Activated gamma-delta T cell treated with Interleukin-2 at 50 U/mL for 16 hours (primary cell): ENCODE measurements around the gene VWF.

Experiments used
- DNase-seq: peaks from one replicate; pipeline ENCODE4 v3.0.0-alpha.2; 2020

VWF gene

DNA sequence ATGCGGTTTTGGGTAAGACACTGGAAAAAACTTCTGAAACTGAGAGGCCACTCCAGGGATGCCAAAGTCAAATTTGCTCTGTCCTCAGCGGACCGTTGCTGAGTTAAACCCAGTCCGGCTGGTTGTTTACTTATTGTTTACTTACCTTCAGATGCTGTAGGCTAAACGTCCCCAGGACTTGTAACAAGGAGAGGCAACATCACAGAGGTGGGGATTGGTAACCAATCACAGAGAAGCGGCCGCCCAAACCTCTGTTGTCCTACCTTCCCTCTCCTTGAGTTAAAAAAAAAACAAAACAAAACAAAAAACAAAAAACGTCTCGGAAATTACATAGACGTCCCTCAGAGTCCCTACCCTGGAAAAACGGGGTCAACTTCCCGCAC is 179.8 kb downstream of the VWF start:
- no peak for DNase-seq

DNA sequence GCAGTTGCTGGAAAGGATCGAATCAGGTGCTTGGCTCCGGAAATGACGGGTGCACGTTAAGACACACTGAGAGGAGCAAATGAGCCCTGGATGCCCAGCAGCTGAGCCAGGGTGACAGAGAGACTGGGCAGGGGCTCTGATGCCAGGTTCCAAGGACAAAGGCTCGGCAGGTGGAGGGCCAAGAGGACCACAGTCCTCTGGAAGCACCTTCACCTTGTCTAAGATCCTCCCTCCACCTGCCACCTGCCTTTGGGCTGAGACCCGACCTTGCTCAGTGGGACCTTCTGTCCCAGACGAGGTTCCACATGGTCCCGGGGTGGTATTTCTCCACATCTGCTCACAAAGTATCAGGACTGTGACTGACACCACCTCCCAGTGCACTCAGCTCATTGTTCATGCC is 180.4 kb downstream of the VWF start:
- DNase-seq: no peak

DNA sequence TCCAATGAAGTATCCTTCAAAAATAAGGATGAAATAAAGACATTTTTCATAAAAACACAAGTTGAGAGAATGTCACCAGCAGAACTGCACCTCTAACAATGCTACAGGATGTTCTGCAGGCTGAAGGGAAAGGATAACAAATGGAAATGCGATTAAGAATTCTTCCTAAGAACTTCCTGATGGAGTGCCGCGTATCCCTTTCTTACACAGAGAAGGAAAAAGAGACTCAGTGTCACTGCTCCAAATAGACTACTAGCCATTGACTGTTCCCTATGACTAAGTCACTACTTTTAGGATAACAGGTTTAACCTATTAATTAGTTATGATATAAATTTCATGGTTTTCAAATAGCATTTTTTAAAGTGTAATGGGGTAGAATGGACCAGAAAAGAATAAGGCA is 182.6 kb downstream of the VWF start:
- no peak for DNase-seq

- DNase-seq: no peak
Measured at GRCh38 chr12:5927732-5928516, 196.5 kb downstream of the VWF start.

DNA sequence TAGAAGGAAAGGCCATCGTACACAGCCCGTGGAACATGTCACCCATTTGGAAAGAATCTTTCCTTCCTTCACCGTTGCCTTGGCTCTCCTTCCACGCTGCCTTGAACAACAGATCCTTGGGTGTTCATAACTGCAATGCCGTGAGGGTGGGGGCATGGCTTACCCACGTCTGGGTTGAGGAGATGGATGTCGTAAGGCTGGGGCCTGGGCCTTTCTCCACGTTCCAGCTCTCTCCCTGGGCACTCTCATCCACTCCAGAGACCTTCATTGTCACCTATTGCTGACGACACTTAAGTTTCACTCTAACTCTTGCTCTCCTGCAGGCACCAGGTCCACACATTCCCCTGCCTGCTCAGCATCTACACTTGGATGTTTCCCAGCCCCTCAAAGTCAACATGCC is 198.8 kb downstream of the VWF start:
- DNase-seq: no peak

- no peak for DNase-seq
Measured at GRCh38 chr12:5924342-5924741, 200.1 kb downstream of the VWF start.

DNA sequence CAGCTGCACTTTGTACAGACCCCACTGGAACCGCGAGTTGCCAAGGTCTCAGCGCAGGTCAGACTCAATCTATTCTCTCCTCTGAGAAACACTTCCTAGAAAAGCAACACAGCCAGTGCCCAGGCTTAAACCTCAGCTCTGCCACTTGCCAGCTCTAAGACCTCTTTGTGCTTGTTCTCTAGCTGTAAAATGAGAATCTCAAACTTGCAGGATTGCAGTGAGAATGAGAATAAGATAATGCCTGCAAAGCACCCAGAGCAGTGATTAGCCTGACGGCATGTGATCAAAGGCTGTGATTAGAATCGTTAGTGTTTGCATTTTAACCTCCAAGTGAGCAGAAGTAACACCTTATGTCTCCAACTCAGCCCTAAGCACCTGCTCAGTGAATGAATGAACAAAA is 200.7 kb downstream of the VWF start:
- no peak for DNase-seq

DNA sequence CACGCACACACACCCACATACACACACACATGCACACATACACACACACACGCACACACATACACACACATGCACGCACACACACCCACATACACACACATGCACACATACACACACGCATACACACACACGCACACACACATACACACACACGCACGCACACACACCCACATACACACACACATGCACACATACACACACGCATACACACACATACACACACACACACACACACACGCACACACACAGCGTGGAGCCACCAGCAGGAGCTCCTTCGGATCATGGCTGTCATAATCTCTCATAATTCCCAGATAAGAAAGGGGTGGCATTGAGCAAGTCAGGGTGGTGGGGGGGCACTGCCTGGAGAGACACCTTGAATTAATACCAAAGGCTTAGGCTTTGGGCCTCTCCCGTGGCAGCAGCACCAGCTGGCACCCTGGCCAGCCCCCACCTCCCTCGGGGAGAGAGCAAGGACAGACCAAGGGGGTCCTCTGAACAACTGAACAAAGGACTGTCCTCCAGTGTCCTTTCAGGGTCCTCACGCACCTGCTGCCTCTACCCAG is 201.3 kb downstream of the VWF start:
- DNase-seq: no peak

DNA sequence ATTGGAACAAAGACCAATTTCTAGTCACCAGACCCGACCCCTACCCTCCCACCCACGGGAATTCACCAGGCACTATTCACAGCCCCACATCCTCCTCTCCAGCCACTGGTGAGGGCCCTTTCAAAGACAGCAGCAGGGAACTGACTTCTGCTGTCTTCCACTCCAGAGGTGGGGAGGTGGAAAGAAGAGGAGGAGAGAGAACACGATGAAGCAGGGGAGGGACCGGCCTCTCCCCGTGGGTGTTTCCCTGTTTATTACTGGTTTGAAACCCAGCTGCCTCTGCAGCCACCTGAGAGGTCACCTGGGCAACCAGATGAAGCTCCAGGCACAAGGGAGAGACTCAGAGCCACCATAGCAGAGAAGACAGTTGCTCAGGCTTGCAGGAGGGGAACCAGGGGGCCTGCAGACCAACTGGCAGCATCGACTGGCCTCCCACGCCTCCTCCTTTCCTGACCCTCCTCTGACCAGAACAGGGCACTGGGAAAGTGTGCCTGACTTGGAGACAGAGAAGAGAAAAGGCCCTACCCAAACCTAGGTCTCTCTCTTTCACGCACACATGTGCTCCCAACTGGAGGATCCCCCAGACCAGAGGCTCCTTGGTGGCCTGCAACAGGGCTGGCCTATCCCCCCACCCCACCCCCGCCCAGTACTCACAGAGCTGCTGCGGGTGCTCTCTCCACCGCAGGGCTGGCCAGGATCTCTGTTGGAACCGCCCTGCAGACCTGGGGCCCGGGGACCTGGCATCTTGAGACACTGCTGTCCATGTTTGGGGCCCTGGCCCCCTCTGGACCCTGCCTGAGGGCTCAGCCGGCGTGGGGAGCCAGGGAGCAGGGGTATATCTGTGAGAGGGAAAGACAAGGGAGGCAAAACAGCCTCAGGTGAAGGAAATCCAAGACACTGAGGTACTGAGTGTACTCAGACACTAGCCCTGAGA is 202.2 kb downstream of the VWF start:
- DNase-seq: no peak

GRCh38 chr12:5921027-5921909 is 203.2 kb downstream of the VWF start:
- DNase-seq: no peak

- no peak for DNase-seq
Measured at GRCh38 chr12:5916785-5917290, 207.6 kb downstream of the VWF start.

GRCh38 chr12:5915511-5915910 is 209.0 kb downstream of the VWF start:
- no peak for DNase-seq

DNA sequence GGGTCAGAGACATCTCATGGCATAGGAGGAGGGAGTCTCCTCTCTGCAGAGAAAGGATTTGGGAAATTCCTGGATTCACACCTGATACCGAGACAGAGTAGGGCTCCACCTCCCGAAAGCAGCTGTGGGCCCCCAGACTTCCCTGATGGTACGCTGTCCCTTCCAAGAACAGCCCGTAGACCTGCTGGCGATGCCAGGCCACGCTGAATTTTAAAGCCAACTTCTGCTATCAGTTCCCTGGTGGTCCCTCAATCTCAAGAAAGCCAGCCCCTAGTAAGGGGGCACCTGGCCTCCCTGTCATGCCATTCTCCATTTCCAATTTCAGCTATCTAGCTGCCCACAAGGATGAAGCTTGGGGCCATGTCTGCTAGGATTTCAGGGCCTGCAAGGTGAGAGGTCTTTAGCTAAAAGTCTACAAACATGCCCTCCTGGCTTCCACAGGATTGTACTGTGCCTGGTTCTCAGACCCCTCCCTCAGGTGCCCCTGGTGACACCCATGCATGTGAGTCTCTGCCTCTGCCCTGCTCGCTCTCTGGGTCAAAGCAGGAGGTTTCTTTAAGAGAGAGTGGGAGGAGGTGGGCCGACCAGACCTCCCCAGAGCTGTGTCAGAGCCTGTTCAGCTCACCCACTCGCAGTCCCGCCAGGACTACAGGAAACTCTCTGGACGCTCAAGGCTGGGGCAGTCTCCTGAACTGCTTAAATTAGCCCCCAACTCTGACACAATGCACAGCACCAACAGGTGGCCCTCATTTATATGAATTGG is 209.9 kb downstream of the VWF start:
- no peak for DNase-seq

DNA sequence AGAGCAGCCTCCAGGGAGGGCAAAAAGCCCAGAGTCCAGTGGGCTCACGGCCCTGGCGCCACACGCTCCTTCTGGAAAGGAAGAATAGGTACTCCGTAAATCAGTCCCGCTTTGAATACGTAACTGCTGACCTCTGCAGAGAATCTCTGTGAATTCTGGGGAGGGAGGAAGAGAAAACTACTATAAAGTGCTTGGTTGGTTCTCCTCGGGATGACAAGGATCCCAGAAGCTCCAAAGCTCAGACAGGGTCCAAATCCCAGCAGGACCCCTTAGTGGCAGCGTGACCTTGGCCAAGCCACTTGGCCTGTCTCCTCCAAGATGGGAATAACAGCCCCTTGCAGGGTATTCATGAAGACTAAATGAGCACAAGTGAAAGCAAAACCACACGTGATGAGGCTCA is 211.1 kb downstream of the VWF start:
- no peak for DNase-seq

- DNase-seq: no peak
Measured at GRCh38 chr12:5912437-5913334, 211.8 kb downstream of the VWF start.

- DNase-seq: no peak
Measured at GRCh38 chr12:5912011-5912410, 212.5 kb downstream of the VWF start.

- DNase-seq: no peak
Measured at GRCh38 chr12:5910790-5911548, 213.5 kb downstream of the VWF start.

DNA sequence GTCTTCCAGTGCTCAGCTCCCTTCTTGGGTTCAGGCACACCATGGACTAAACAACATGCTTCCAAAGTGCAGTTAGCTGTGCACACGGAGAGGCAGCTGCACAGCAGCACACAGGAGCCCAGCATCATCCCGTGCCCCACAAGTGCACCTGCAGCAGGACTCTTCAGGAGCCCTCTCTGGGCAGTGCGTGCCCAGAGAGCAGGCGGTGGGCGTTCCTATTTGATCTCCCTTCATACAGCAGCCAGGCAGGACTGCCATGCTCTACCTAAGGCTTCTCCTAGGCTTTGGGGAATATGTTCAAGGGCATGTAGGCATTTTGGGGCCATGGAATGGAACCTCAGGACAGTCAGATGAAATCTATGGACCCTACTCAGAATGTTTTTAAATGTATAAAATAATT is 214.9 kb downstream of the VWF start:
- DNase-seq: no peak

DNA sequence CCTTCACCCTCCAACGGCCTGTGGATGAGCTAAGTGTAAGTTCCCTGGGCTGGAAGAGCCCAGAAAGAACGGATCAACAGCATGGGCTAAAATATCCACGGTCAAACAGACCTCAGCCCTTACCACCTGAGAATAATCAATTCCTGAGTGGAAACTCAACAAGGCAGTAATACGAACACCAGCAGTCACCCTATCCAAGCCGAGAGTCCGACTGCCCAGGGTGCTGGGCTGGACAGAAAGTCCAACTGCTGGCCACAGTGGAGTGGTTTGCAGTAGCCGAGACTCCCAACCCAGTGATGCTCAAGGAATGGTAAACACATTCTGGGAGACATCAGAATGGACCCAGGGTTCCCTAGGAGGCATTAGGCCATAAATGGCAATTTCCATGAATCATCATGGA is 216.2 kb downstream of the VWF start:
- DNase-seq: no peak

DNA sequence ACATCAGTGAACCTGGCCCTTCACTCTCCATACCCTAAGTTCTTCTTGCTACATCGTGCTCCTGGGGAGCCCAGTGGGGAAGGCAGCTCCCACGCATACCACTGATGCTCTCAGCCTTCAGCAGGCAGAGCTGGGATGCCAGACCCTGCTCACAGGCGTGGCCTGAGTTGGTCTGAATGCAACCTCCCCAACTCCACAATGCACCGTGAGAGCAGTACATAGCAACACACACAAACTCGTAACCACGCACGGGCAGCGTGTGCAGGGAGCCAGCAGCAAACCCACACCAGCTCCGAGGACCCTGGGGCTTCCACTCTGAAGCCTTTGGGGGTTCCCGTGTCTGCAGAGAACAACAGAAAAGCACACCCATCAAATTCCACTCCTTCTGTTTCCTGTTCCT is 216.7 kb downstream of the VWF start:
- DNase-seq: no peak
